ENCODE measurements around the gene BICRAL. TPM values are rescaled to one million over a fixed set of nuclear protein-coding genes. Genes with fewer than 3 reads are reported as not detected.
"Not testable (repeated sequence)": the region's sequence is repeated elsewhere in the genome, so short reads cannot be mapped to it uniquely, and the experiment has no call there.

Gene BICRAL
- total RNA-seq, 1 experiment from 2014 or later: 6.9 TPM

- Histone ChIP-seq H3K27ac (ENCODE audit: low read depth, low read length, poor library complexity, severe bottlenecking) (no peak overlapping the region), H3K27me3 (replicated peaks; ENCODE audit: insufficient read depth, low read depth, low read length, poor library complexity) (no peaks in the 10 kb centered on the region), H3K4me1 (ENCODE audit: insufficient read depth, low read length, poor library complexity, severe bottlenecking) (no peaks in the 10 kb centered on the region), H3K9me3 (ENCODE audit: low read depth, low read length, poor library complexity, severe bottlenecking) (no peaks in the 10 kb centered on the region), H3K36me3 (ENCODE audit: insufficient read depth, low read length, poor library complexity, severe bottlenecking) (no peaks in the 10 kb centered on the region), H3K4me3 (ENCODE audit: low read depth, low read length, poor library complexity, severe bottlenecking) (no peak overlapping the region)
- ChIA-PET POLR2A (ENCODE audit: low non-redundant PET) (no interaction called here), CTCF (no interaction called here)
- no peak for DNase-seq (ENCODE audit: low spot score)
- BruUV-seq (replicated peaks): no TSS peak
- intact Hi-C loops (cut with micrococcal nuclease; ENCODE audit: unreplicated experiment): no loop called here
- TF ChIP-seq EZH2 (IDR thresholded peaks at IDR 0.05; ENCODE audit: borderline replicate concordance, low read depth, low read length, poor library complexity, severe bottlenecking) (no peak), CTCF (conservative IDR thresholded peaks at IDR 0.05; ENCODE audit: low read depth, low read length) (no peak)
Observed at GRCh38 chr6:42813074-42813645, 31.3 kb downstream of the BICRAL start.

GRCh38 chr6:42813906-42814444 lies 32.1 kb downstream of the BICRAL start:
- Histone ChIP-seq H3K27ac (ENCODE audit: low read depth, low read length, poor library complexity, severe bottlenecking) (no peak overlapping the region), H3K4me3 (ENCODE audit: low read depth, low read length, poor library complexity, severe bottlenecking) (no peak overlapping the region), H3K36me3 (ENCODE audit: insufficient read depth, low read length, poor library complexity, severe bottlenecking) (no peaks in the 10 kb centered on the region), H3K27me3 (replicated peaks; ENCODE audit: insufficient read depth, low read depth, low read length, poor library complexity) (no peaks in the 10 kb centered on the region), H3K4me1 (ENCODE audit: insufficient read depth, low read length, poor library complexity, severe bottlenecking) (no peaks in the 10 kb centered on the region), H3K9me3 (ENCODE audit: low read depth, low read length, poor library complexity, severe bottlenecking) (no peaks in the 10 kb centered on the region)
- intact Hi-C loops (cut with micrococcal nuclease; ENCODE audit: unreplicated experiment): no loop called here
- no peak for DNase-seq (ENCODE audit: low spot score)
- TF ChIP-seq CTCF (conservative IDR thresholded peaks at IDR 0.05; ENCODE audit: low read depth, low read length): no peak
- no peak for TF ChIP-seq EZH2 (IDR thresholded peaks at IDR 0.05; ENCODE audit: borderline replicate concordance, low read depth, low read length, poor library complexity, severe bottlenecking)
- ChIA-PET CTCF (no interaction called here), POLR2A (ENCODE audit: low non-redundant PET) (no interaction called here)
- no TSS peak for BruUV-seq (replicated peaks)

- H3K27ac ChIP-seq (ENCODE audit: low read depth, low read length, poor library complexity, severe bottlenecking); POLR2A ChIA-PET (ENCODE audit: low non-redundant PET); BruUV-seq (replicated peaks); H3K9me3 ChIP-seq (ENCODE audit: low read depth, low read length, poor library complexity, severe bottlenecking); DNase-seq (ENCODE audit: low spot score); H3K4me3 ChIP-seq (ENCODE audit: low read depth, low read length, poor library complexity, severe bottlenecking); H3K36me3 ChIP-seq (ENCODE audit: insufficient read depth, low read length, poor library complexity, severe bottlenecking); CTCF ChIA-PET; H3K4me1 ChIP-seq (ENCODE audit: insufficient read depth, low read length, poor library complexity, severe bottlenecking); H3K27me3 ChIP-seq (replicated peaks; ENCODE audit: insufficient read depth, low read depth, low read length, poor library complexity); intact Hi-C loops (cut with micrococcal nuclease; ENCODE audit: unreplicated experiment): not testable (repeated sequence)
Observed at GRCh38 chr6:42815726-42816125, 33.9 kb downstream of the BICRAL start.

- ChIA-PET CTCF (no interaction called here), POLR2A (ENCODE audit: low non-redundant PET) (no interaction called here)
- H3K27me3 ChIP-seq (replicated peaks; ENCODE audit: insufficient read depth, low read depth, low read length, poor library complexity): no peaks in the 10 kb centered on the region
- H3K36me3 ChIP-seq (ENCODE audit: insufficient read depth, low read length, poor library complexity, severe bottlenecking): no peaks in the 10 kb centered on the region
- no peaks in the 10 kb centered on the region for H3K4me1 ChIP-seq (ENCODE audit: insufficient read depth, low read length, poor library complexity, severe bottlenecking)
- intact Hi-C loops (cut with micrococcal nuclease; ENCODE audit: unreplicated experiment): no loop called here
- H3K27ac ChIP-seq (ENCODE audit: low read depth, low read length, poor library complexity, severe bottlenecking): no peak overlapping the region
- H3K9me3 ChIP-seq (ENCODE audit: low read depth, low read length, poor library complexity, severe bottlenecking): no peaks in the 10 kb centered on the region
- TF ChIP-seq CTCF (conservative IDR thresholded peaks at IDR 0.05; ENCODE audit: low read depth, low read length) (no peak), EZH2 (IDR thresholded peaks at IDR 0.05; ENCODE audit: borderline replicate concordance, low read depth, low read length, poor library complexity, severe bottlenecking) (no peak)
- no peak overlapping the region for H3K4me3 ChIP-seq (ENCODE audit: low read depth, low read length, poor library complexity, severe bottlenecking)
- BruUV-seq (replicated peaks): no TSS peak
- no peak for DNase-seq (ENCODE audit: low spot score)
Observed at GRCh38 chr6:42817907-42818306, 36.1 kb downstream of the BICRAL start.

All from A673 (cell line).